NCI-H2029 (cell line): ENCODE measurements around the gene TMEM266.
A peak's percentile ranks its signal among the peaks of the same experiment; 100 is the strongest.

Experiments used
- DNase-seq: peaks from one replicate; lab custom pipeline; 2025; lab: John Stamatoyannopoulos, UW

TMEM266 gene

GRCh38 chr15:76134537-76134936, 74.8 kb downstream of the TMEM266 start:
- DNase-seq: no peak

- DNase-seq: no peak
Observed at GRCh38 chr15:76135516-76135915, 75.7 kb downstream of the TMEM266 start.

GRCh38 chr15:76138436-76138835, 78.7 kb downstream of the TMEM266 start:
- no peak for DNase-seq

GRCh38 chr15:76139368-76140073, 79.7 kb downstream of the TMEM266 start:
- peak; percentile 11 for DNase-seq

- DNase-seq: no peak
Observed at GRCh38 chr15:76140074-76140464, 80.3 kb downstream of the TMEM266 start.

GRCh38 chr15:76146812-76147211, 87.0 kb downstream of the TMEM266 start:
- DNase-seq: no peak

- no peak for DNase-seq
Observed at GRCh38 chr15:76147906-76148570, 88.3 kb downstream of the TMEM266 start.

GRCh38 chr15:76149291-76149915, 89.6 kb downstream of the TMEM266 start:
- no peak for DNase-seq

GRCh38 chr15:76150513-76150912, 90.7 kb downstream of the TMEM266 start:
- DNase-seq: no peak

- peak; percentile 14 for DNase-seq
Observed at GRCh38 chr15:76150971-76151598, 91.3 kb downstream of the TMEM266 start.

GRCh38 chr15:76151599-76151974, 91.8 kb downstream of the TMEM266 start:
- no peak for DNase-seq

GRCh38 chr15:76152197-76152596, 92.4 kb downstream of the TMEM266 start:
- DNase-seq: no peak

GRCh38 chr15:76153241-76154197, 93.7 kb downstream of the TMEM266 start:
- no peak for DNase-seq

GRCh38 chr15:76155731-76156130, 95.9 kb downstream of the TMEM266 start:
- DNase-seq: no peak

GRCh38 chr15:76158226-76158625, 98.4 kb downstream of the TMEM266 start:
- DNase-seq: no peak

GRCh38 chr15:76158815-76159214, 99.0 kb downstream of the TMEM266 start:
- DNase-seq: no peak

GRCh38 chr15:76159282-76159681, 99.5 kb downstream of the TMEM266 start:
- DNase-seq: no peak

- no peak for DNase-seq
Observed at GRCh38 chr15:76160426-76161152, 100.8 kb downstream of the TMEM266 start.

- no peak for DNase-seq
Observed at GRCh38 chr15:76161153-76162035, 101.6 kb downstream of the TMEM266 start.

GRCh38 chr15:76162036-76162398, 102.2 kb downstream of the TMEM266 start:
- DNase-seq: no peak
